ENCODE measurements around the gene CCDC194.

The CCDC194 gene

GRCh38 chr19:17420475-17420924 is 26.5 kb upstream of the CCDC194 start (continued):
- TF ChIP-seq ZNF133 (tag by site-specific recombination; IDR thresholded peaks at IDR 0.05) (no peak), ZNF449 (tag by site-specific recombination; IDR thresholded peaks at IDR 0.05) (no peak), ZNF473 (tag by site-specific recombination; IDR thresholded peaks at IDR 0.05) (no peak), SCRT2 (tag by site-specific recombination; IDR thresholded peaks at IDR 0.05) (peak; percentile 87), KLF10 (tag by site-specific recombination; IDR thresholded peaks at IDR 0.05) (no peak), ZNF488 (tag by site-specific recombination; IDR thresholded peaks at IDR 0.05) (no peak), ZNF658 (tag by site-specific recombination; IDR thresholded peaks at IDR 0.05) (no peak), ZNF785 (tag by site-specific recombination; IDR thresholded peaks at IDR 0.05) (no peak; the same call in 1 of the 2 replicates), ZNF341 (tag by site-specific recombination; IDR thresholded peaks at IDR 0.05; ENCODE audit: low read depth) (peak; percentile 28; the same call in 1 of the 2 replicates), HOXA7 (CRISPR knock-in tag; IDR thresholded peaks at IDR 0.05; ENCODE audit: borderline replicate concordance) (no peak), ZNF155 (tag by site-specific recombination; IDR thresholded peaks at IDR 0.05) (no peak), ZNF132 (tag by site-specific recombination; IDR thresholded peaks at IDR 0.05; ENCODE audit: borderline replicate concordance) (no peak), ZNF146 (tag by site-specific recombination; IDR thresholded peaks at IDR 0.05) (no peak), ZNF184 (tag by site-specific recombination; IDR thresholded peaks at IDR 0.05) (no peak), YY1 (tag by site-specific recombination; IDR thresholded peaks at IDR 0.05) (no peak), ZBTB44 (tag by site-specific recombination; IDR thresholded peaks at IDR 0.05) (no peak), ZNF140 (tag by site-specific recombination; IDR thresholded peaks at IDR 0.05) (no peak), GLIS1 (tag by site-specific recombination; IDR thresholded peaks at IDR 0.05) (no peak), HOXD13 (CRISPR knock-in tag; IDR thresholded peaks at IDR 0.05; ENCODE audit: borderline replicate concordance) (no peak), HIC1 (tag by site-specific recombination; IDR thresholded peaks at IDR 0.05) (peak; percentile 17; the same call in 1 of the 2 replicates), ZNF837 (tag by site-specific recombination; IDR thresholded peaks at IDR 0.05) (no peak), KLF9 (tag by site-specific recombination; IDR thresholded peaks at IDR 0.05; ENCODE audit: low read depth) (no peak), PRDM6 (tag by site-specific recombination; IDR thresholded peaks at IDR 0.05) (no peak), ZBTB48 (tag by site-specific recombination; IDR thresholded peaks at IDR 0.05) (peak; percentile 92), ZNF18 (tag by site-specific recombination; IDR thresholded peaks at IDR 0.05) (no peak), KLF17 (tag by site-specific recombination; IDR thresholded peaks at IDR 0.05) (no peak), ZNF670 (tag by site-specific recombination; IDR thresholded peaks at IDR 0.05; ENCODE audit: low read depth) (no peak)
